Fibroblast of the aortic adventitia (primary cell): ENCODE measurements around the gene EPHA7. TPM values are rescaled to one million over a fixed set of nuclear protein-coding genes. Genes with fewer than 3 reads are reported as not detected.

Experiments
- DNase-seq: peaks from one replicate; pipeline ENCODE4 v3.0.0-alpha.2; 2010; ENCODE audit warnings: low read depth
- H3K4me3 ChIP-seq: 2 replicates; pipeline ENCODE4 v1.5.1; 2011; ENCODE audit warnings: low read depth, mild to moderate bottlenecking, control low read depth, low read length, moderate library complexity
- total RNA-seq: library from RNA; depleted of rRNA; stranded (reverse); fragments of >200 nt; gene quantifications from 2 replicates; pipeline ENCODE4 v1.2.3, GENCODE V29; 2012; ENCODE audit warnings: low replicate concordance
- TF ChIP-seq, protein P1 (sequence below): IDR thresholded peaks from 2 replicates; pipeline ENCODE4 v1.5.1; 2011; ENCODE audit warnings: mild to moderate bottlenecking, low read length, control low read depth, inconsistent platforms; ENCODE audit not compliant: insufficient read depth

The EPHA7 gene
- total RNA-seq, 1 donor = 1.5 TPM

- DNase-seq = no peak
- TF ChIP-seq, protein P1, sequence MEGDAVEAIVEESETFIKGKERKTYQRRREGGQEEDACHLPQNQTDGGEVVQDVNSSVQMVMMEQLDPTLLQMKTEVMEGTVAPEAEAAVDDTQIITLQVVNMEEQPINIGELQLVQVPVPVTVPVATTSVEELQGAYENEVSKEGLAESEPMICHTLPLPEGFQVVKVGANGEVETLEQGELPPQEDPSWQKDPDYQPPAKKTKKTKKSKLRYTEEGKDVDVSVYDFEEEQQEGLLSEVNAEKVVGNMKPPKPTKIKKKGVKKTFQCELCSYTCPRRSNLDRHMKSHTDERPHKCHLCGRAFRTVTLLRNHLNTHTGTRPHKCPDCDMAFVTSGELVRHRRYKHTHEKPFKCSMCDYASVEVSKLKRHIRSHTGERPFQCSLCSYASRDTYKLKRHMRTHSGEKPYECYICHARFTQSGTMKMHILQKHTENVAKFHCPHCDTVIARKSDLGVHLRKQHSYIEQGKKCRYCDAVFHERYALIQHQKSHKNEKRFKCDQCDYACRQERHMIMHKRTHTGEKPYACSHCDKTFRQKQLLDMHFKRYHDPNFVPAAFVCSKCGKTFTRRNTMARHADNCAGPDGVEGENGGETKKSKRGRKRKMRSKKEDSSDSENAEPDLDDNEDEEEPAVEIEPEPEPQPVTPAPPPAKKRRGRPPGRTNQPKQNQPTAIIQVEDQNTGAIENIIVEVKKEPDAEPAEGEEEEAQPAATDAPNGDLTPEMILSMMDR = no peak
- no peak overlapping the region for H3K4me3 ChIP-seq
These were observed 20.6 kb downstream of the EPHA7 start for GRCh38 chr6:93398723-93399122.

GRCh38 chr6:93394471-93394870 is 24.9 kb downstream of the EPHA7 start:
- DNase-seq = no peak

DNA sequence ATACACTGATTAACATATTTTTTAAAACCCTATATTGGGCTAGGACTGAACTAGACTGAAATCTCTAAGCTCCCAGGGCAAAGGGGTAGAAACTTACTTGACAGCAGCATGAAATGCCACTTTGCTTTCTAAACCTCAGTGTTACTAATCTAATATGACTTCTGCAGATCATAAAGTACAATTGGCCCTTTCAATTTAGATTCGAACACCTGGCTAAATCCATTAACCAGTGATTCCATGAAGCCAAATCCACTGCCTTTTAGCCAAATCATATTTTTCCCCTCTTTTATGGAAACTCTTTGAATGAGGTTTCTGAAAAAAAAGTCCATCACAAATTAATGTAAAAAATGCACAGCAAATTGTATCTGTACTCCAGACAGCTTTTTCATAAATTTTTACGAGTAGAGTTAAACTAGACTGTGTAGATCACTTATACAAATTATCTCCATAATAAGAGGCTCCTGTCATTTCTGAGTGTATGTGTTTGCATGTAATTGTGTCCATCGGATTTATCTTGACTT is 25.7 kb downstream of the EPHA7 start:
- DNase-seq = no peak
- no peak overlapping the region for H3K4me3 ChIP-seq
- TF ChIP-seq, protein P1 = no peak

More at GRCh38 chr6:93394471-93394870, 24.9 kb downstream of the EPHA7 start:
- TF ChIP-seq, protein P1 = no peak
- H3K4me3 ChIP-seq = no peak overlapping the region

- no peak overlapping the region for H3K4me3 ChIP-seq
These were observed 26.6 kb downstream of the EPHA7 start for GRCh38 chr6:93392797-93393196.

DNA sequence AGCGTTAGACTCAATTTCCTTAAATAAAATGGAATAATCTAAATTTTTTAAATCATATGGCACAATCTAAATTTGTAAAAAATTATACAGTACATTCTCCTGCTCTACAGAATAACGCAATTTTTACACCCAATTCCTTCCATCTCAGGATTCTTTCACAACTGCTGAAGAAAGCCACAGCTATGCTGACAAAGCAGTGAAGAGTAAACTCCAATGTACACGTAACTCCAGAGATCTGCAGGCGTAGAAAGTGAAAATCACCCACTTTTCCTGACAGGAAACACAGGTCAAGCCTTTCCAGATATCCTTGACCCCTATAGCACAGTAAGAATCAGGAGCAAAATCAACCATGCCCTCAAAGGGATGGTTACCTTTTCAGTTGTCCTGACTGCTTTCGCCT is 27.4 kb downstream of the EPHA7 start:
- DNase-seq = peak; percentile 2
- TF ChIP-seq, protein P1 = no peak
- no peak overlapping the region for H3K4me3 ChIP-seq

More at GRCh38 chr6:93392797-93393196, 26.6 kb downstream of the EPHA7 start:
- DNase-seq = no peak
- TF ChIP-seq, protein P1 = no peak

DNA sequence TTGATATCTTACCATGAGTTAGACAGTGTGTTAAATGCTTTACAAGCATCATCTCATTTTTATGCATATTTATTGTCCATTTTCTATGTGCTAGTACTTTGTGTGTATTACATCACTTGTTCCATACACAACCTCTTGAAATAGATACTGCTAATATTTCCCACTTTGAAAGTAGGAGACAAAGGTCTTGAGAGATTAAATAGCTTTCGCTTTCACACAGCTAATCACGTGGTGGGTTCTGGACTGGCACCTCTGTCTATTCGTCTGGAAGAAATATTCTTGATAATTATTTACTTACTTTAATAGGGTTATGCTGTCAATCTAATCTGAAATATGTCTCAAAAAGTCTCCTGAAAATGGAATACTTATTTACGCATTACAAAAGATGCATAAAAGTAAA is 30.2 kb downstream of the EPHA7 start:
- TF ChIP-seq, protein P1 = no peak
- H3K4me3 ChIP-seq = no peak overlapping the region
- no peak for DNase-seq

- TF ChIP-seq, protein P1 = no peak
- DNase-seq = no peak
- no peak overlapping the region for H3K4me3 ChIP-seq
These were observed 31.3 kb downstream of the EPHA7 start for GRCh38 chr6:93388070-93388469.
